Glomerular visceral epithelial cell (primary cell): ENCODE measurements around the gene UBTD1.
A peak's percentile ranks its signal among the peaks of the same experiment; 100 is the strongest.
"Not testable (repeated sequence)": the region's sequence is repeated elsewhere in the genome, so short reads cannot be mapped to it uniquely, and the experiment has no call there.

Experiments
- DNase-seq: peaks from one replicate; pipeline ENCODE4 v3.0.0-alpha.2; 2016; ENCODE audit errors: extremely low spot score

UBTD1 gene

DNA sequence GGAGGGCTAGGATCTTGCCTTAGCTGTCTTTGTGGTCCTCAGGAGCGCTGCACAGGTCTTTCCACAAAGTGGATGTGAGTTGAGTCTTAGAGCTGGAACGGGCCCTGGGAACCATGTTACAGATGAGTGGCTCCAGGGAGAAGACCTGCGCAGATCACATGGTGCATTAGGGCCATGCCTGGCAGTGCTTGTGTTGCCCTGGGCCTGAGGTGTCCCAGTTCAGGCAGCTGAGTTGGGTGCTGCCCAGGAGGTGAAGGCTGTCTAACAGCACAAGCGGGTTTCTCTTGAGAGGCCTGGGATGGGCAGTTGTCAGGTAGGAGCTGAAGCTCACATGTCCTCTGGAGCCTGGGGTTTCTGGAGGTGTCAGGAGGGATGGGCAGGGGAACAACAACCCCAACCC is 40.1 kb downstream of the UBTD1 start:
- DNase-seq: peak; percentile 67

DNA sequence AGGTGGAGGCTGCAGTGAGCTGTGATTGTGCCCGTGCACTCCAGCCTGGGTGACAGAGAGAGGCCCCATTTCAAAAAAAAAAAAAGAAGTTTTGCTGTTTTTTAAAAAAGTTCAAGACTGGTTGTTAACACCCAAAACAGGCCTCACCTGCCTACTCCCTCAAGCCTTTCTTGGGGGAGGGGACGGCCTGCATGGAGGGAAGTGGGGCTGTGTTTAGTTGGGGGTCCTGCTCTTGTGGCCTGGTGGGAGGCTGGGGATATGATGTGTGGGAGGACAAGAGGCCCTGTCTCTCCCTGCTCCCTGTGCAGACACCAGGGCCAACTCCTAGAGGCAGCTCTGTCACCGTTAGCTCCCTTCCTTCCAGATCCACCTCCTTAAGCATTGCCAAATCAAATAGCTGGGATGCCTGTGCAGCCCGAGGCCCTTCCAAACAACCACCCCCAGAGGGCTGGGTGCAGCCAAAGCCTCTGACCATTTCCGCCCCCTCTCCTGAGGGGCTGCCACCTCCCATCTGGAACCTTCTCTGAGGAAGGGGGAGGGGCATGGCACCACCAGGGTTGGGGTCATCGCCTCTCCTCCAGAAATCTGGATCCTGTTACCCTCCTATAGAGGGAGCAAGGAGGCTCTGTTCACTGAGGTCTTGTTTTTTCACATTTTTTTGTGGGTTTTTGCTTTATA is 40.9 kb downstream of the UBTD1 start:
- no peak for DNase-seq

GRCh38 chr10:97540669-97541500 is 42.2 kb downstream of the UBTD1 start:
- DNase-seq: no peak

- peak; percentile 87 for DNase-seq
These were observed 43.7 kb downstream of the UBTD1 start for GRCh38 chr10:97542169-97543024.

DNA sequence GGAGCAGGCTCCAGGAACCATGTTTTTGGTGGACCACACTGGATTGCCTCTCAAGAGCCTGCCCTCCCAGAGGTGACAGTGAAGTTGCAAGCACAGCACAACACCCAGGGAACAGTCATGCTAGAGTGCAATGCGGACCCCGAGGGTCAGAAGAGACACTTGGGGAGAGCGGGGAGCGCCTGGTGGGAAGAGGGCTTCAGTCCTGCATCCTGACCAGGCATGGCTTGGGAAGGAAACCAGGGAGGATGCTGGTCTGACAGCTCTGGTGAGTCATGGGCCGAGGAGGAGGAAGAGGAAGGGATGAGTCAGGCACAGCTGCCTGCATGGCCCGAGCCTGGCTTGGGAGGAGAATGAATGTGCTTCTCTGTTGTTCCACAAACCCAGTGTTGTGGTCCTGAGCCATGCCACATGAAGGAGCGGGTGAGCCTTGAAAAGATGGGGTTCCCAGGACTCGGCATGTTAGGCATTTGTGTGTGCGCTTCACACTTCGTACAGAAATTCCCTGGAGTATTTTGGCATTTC is 44.4 kb downstream of the UBTD1 start:
- peak; percentile 94 for DNase-seq

DNA sequence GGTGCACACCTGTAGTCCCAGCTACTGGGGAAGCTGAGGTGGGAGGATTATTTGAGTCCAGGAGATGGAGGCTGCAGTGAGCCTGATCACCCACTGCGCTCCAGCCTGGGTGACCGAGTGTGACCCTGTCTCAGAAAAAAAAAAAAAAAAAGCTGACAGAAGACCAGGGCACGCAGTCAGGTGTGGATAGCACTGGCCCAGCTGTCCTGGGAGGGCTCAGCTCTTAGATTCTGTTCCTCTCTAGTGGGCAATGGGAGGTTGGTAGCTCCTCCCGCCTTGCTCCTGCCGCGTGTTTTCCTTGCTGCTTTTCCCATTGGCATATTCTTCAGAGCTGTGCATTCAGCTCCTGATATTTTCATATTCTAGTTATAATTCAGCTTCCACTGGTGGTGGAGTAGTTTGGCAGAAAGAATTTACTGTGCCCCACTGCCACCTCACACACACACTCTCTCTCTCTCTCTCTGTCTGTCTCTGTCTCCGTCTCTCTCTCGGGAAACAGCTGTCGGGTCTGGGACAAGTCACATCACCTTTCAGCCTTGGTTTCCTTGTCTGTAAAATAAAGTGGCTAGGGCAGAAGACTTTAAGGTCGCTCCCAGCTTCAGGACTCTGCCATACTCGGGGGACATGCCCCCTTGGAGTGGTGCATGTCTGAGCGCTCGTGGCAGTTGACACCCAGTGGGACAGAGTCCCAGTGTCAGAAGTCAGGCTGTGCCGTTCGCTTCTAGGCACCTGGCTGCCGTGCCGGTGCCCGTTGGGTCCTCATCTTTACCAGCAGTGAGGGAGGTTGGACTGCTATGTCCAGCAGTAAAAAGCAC is 47.9 kb downstream of the UBTD1 start:
- DNase-seq: no peak

DNA sequence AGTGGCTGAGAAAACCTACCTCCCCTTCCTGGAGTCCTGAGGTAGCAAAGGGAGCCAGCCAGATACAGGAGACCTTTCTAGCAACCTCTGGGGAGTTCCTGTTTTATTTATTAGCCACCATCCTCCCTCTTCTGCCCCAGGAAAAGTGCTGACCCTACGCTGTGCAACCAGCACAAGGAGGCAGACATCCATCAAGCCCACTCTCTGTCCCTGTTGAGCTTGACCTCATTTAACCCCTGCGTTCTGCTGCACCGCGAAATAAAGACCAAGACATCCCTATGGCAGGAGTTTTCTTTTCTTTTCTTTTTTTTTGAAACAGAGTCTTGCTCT is 48.5 kb downstream of the UBTD1 start:
- DNase-seq: no peak

DNA sequence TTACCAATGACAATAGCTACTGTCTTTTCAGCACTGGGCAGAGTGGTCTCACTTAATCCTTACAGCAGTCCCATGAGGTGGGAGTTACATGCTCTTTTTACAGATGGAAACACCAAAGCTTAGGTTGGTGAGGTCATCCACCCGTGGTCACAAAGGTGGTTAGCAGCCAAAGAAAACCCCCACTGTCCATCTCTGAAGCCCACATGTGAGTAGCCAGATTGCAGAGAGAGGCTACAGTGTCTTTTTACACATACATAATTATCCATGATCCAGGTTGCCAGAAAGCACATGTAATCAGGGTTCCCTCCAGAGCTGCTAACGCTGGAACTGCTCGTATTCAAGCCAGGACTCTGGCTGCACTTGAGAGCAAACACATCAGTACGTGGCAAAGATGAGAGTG is 49.2 kb downstream of the UBTD1 start:
- peak; percentile 56 for DNase-seq

DNA sequence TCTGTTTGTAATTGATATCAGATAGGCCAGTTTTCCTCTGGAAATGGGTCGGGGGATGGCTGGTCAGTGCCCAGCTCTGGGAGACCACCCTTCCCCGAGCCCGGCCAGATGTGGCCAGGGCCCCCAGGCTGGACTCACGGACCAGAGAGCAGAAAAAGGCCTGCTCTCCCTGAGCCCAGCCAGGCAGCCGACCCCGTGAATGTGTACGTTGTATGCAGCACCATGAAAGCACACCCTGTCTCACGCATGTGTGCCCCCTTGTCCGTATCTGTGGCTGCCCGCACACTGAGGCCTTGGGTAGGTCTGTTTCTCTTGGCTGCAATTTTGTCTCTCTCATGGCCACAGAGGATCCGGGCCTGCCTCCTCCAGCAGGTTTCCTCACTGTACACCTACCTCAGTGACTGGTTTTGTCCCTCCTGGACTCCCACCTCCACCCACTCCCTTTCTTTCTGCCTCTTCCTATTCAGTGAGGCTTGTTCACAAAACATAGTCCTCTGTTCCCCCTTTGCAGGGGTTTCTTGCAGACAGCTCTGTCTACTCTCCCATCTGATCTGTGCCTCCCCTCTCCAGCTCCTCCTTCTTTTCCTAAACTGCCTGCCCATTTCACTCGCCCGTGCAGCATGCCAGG is 50.2 kb downstream of the UBTD1 start:
- DNase-seq: no peak

GRCh38 chr10:97549587-97550322 is 51.0 kb downstream of the UBTD1 start:
- no peak for DNase-seq

DNA sequence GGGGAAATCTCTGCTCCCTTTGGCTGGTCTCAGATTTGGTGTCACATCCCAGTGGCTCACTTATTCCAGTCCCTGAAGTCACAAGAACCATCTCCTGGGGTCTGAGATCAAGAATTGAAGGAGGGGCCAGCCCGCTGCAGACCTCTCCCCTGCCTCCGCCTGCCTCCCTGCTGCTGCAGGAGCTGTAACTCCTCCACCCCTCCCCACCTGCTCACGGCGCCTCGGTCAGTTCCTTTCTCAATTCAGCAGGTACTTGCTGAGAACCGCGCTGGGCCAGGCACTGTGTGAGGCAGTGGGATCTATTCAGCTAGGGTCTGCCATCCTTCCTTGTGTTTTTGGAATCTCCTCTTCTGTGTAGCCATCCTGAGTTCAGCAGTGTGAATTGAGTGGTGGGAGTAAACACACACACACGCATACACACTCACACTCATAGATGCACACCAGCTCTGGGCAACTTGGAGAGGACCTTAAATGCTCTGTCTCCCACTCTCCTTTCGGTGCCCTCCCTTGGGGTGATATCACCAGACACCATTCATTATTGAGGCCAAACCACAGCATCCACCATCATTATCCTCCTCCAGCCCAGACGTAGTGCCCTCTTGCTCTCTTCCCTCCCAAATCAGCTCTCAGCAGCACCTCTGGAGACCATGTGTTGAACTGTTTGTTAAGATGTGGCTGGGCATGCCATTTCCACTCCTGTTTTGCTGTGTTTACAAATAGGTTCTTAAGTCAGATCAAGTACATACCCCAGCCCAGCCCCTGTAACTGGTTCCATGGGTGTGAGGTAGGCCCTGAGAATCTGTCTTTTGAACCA is 51.8 kb downstream of the UBTD1 start:
- no peak for DNase-seq

GRCh38 chr10:97551271-97551670 is 52.5 kb downstream of the UBTD1 start:
- DNase-seq: no peak

DNA sequence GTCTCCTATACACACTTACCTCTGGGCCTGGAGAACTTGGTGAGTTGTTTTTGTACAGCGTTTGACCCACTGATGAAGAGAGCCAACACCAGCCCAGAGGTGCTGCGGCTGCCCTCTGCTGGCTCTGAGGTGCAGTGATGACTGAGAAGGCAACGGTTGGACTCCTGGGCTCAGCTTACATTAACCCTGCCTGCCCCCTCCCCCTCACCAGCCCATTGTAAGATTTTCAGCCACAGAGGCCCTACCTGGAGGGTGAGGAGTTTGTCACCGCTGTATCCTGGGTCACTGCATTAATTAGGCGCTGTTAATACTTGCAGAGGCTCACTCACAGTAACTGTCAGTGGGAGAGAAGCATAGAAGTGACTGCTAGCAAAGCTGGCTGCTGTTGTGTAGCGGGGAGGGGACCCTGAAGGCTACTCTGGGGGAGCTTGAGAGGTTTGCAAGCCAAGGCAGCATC is 54.9 kb downstream of the UBTD1 start:
- DNase-seq: peak; percentile 74

- not testable (repeated sequence) for DNase-seq
These were observed 55.6 kb downstream of the UBTD1 start for GRCh38 chr10:97554336-97554735.

DNA sequence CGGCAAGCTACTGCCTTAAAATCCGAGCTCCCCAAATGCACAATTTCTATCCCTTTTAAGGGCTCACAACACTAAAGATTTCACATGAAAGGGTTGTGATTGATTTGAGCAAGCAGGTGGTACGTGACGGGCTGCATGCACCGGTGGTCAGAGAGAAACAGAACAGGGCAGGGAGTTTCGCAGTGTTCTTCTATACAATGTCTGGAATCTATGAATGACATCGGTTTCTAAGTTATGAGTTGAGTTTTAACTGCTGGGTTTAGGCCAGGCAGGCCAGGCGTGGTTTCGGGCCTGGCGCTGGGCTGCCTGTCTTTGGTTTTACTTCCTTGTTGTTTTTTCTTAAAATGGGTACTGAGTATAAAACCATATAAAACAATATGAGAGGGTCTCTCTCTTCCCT is 56.8 kb downstream of the UBTD1 start:
- peak; percentile 38 for DNase-seq

- DNase-seq: peak; percentile 87
These were observed 62.1 kb downstream of the UBTD1 start for GRCh38 chr10:97560731-97561381.

- not testable (repeated sequence) for DNase-seq
These were observed 62.8 kb downstream of the UBTD1 start for GRCh38 chr10:97561386-97562077.

DNA sequence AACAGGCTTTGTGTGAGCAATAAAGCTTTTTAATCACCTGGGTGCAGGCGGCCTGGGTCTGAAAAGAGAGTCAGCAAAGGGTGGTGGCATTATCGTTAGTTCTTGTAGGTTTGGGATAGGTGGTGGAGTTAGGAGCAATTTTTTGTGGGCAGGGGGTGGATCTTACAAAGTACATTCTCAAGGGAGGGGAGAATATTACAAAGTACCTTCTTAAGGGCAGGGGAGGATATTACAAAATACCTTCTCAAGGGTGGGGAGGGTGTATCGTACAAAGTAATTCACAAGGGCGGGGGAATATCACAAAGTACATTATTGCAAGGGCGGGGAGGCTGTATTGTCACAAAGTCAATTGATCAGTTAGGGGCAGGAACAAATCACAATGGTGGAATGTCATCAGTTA is 63.6 kb downstream of the UBTD1 start:
- DNase-seq: not testable (repeated sequence)
